ENCODE measurements around the gene C2orf72. TPM values are rescaled to one million over a fixed set of nuclear protein-coding genes. Genes with fewer than 3 reads are reported as not detected.

C2orf72 gene
- total and polyA plus RNA-seq, 2 of the 4 experiments (the other 2 are of a cell fraction) = 0.09 to 0.18 TPM

DNA sequence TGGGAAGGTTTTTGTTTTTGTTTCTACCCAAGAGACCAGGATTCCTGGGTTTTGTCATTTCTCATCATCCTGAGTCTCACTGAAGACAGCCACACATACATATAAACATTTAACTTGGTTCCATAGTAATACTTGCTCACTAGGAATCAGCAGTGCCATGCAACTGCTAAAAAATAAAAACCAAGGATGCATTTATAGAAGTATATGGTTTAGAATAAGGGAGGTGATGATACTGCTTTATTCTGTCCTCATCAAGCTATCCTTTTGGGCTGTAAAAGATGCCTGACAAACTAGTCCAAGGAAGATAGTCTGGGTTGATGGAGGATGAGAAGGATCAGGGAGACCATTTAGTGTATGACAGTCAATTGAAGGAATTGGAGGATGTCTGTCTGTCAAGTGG lies 40.7 kb upstream of the C2orf72 start:
- no peak overlapping the region for H3K18ac ChIP-seq (ENCODE audit: low read depth, low read length)
- BruUV-seq (replicated peaks) = no TSS peak

More for the DNA sequence above, 40.7 kb upstream of the C2orf72 start:
- Histone ChIP-seq H3K4me2 (ENCODE audit: low read depth, low read length) (no peak overlapping the region), H2AK5ac (ENCODE audit: low read depth, low read length) (no peak overlapping the region), H3K27me3 (ENCODE audit: control insufficient read depth, insufficient read depth, low read length) (peaks cover 45% of the 10 kb centered on the region), H4K91ac (ENCODE audit: insufficient read depth, low read depth, low read length) (no peak overlapping the region), H3K23ac (ENCODE audit: low read depth, low read length) (no peak overlapping the region), H4K20me1 (ENCODE audit: insufficient read depth, low read length) (no peaks in the 10 kb centered on the region), H2BK15ac (ENCODE audit: low read depth, low read length) (no peak overlapping the region), H4K5ac (ENCODE audit: low read depth, low read length) (no peak overlapping the region), H3K4me3 (ENCODE audit: insufficient read depth, low read depth, low read length) (no peak overlapping the region), H3K14ac (replicated peaks; ENCODE audit: low read depth, low read length) (no peak overlapping the region), H3K27ac (ENCODE audit: insufficient read depth, low read length) (no peak overlapping the region), H3K56ac (ENCODE audit: extremely low read depth, insufficient read depth, low read length) (no peak overlapping the region), H3K4ac (ENCODE audit: low read depth, low read length) (no peak overlapping the region), H2BK120ac (ENCODE audit: low read depth, low read length) (no peak overlapping the region), H2AK9ac (replicated peaks; ENCODE audit: low read depth, low read length, poor library complexity) (no peak overlapping the region), H3K9me3 (ENCODE audit: control insufficient read depth, insufficient read depth, low read length) (no peaks in the 10 kb centered on the region; the same call in 1 of the 2 replicates), H3K9me1 (ENCODE audit: insufficient read depth, low read length) (no peaks in the 10 kb centered on the region), H2BK5ac (ENCODE audit: low read depth, low read length, poor library complexity, severe bottlenecking) (no peak overlapping the region), H4K8ac (ENCODE audit: low read depth in 2 of 2, low read length in 2 of 2) (no peak overlapping the region), H3K36me3 (ENCODE audit: control insufficient read depth, insufficient read depth, low read length) (no peaks in the 10 kb centered on the region), H2BK20ac (ENCODE audit: low read depth, low read length) (no peak overlapping the region), H3K79me1 (ENCODE audit: low read depth in 1 of 2, low read length in 2 of 2) (no peaks in the 10 kb centered on the region), H3K4me1 (ENCODE audit: control insufficient read depth, insufficient read depth, low read length) (no peaks in the 10 kb centered on the region), H2AFZ (replicated peaks; ENCODE audit: low read length, poor library complexity) (no peak overlapping the region), H3K9ac (ENCODE audit: low read depth, low read length) (no peak overlapping the region)
- in situ Hi-C loops (cut with MboI; ENCODE audit: low sequenced_read_pairs) (no loop called here), dilution Hi-C loops (cut with HindIII; ENCODE audit: low sequenced_read_pairs, unreplicated experiment) (no loop called here), intact Hi-C loops (cut with micrococcal nuclease) (no loop called here)
- no peak for ATAC-seq (ENCODE audit: low read depth)
- POLR2A ChIA-PET (ENCODE audit: unreplicated experiment) = no interaction called here
- no peak for TF ChIP-seq RCOR1 (IDR thresholded peaks at IDR 0.05; ENCODE audit: insufficient replicate concordance, low read length)
- TF ChIP-seq, protein P1, sequence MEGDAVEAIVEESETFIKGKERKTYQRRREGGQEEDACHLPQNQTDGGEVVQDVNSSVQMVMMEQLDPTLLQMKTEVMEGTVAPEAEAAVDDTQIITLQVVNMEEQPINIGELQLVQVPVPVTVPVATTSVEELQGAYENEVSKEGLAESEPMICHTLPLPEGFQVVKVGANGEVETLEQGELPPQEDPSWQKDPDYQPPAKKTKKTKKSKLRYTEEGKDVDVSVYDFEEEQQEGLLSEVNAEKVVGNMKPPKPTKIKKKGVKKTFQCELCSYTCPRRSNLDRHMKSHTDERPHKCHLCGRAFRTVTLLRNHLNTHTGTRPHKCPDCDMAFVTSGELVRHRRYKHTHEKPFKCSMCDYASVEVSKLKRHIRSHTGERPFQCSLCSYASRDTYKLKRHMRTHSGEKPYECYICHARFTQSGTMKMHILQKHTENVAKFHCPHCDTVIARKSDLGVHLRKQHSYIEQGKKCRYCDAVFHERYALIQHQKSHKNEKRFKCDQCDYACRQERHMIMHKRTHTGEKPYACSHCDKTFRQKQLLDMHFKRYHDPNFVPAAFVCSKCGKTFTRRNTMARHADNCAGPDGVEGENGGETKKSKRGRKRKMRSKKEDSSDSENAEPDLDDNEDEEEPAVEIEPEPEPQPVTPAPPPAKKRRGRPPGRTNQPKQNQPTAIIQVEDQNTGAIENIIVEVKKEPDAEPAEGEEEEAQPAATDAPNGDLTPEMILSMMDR (conservative IDR thresholded peaks at IDR 0.05; ENCODE audit: low read depth, low read length) = no peak
- no peak for TF ChIP-seq RFX5 (IDR thresholded peaks at IDR 0.05; ENCODE audit: low read depth, low read length)
- TF ChIP-seq CEBPB (IDR thresholded peaks at IDR 0.05; ENCODE audit: low read depth, low read length) = no peak
- TF ChIP-seq FOS (IDR thresholded peaks at IDR 0.05; ENCODE audit: low read depth, low read length) = no peak
- TF ChIP-seq POLR2A (IDR thresholded peaks at IDR 0.05; ENCODE audit: low read depth, low read length) = no peak
- TF ChIP-seq RAD21 (IDR thresholded peaks at IDR 0.05; ENCODE audit: low read length) = no peak
- no peak for TF ChIP-seq NFE2L2 (IDR thresholded peaks at IDR 0.05; ENCODE audit: low read depth, low read length)
- no peak for TF ChIP-seq SMC3 (IDR thresholded peaks at IDR 0.05; ENCODE audit: low read depth, low read length)
- no peak for TF ChIP-seq MAZ (IDR thresholded peaks at IDR 0.05; ENCODE audit: borderline replicate concordance, low read depth, low read length)
- TF ChIP-seq, protein P2, sequence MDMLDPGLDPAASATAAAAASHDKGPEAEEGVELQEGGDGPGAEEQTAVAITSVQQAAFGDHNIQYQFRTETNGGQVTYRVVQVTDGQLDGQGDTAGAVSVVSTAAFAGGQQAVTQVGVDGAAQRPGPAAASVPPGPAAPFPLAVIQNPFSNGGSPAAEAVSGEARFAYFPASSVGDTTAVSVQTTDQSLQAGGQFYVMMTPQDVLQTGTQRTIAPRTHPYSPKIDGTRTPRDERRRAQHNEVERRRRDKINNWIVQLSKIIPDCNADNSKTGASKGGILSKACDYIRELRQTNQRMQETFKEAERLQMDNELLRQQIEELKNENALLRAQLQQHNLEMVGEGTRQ (IDR thresholded peaks at IDR 0.05; ENCODE audit: low read depth, low read length) = no peak
- DNase-seq = no peak
- CTCF ChIA-PET = no interaction called here

Measured in IMR-90 (cell line).